Gastroesophageal sphincter (tissue), 3 donors: ENCODE results near the gene GOLGA6L10.

Source experiments
- CTCF ChIP-seq, 4 experiments: fragments of 200-600 bp in 2 of 4; fragments of 450-650 bp in 2 of 4; sonication (generic) in 1 of 4; IDR thresholded peaks; one replicate each; pipeline ENCODE4 v1.5.1; 2017 to 2019; ENCODE audit warnings: antibody characterized with exemption in 4 of 4, mild to moderate bottlenecking in 2 of 4, moderate library complexity in 2 of 4
- POLR2A ChIP-seq, 2 donors: fragments of 450-650 bp; IDR thresholded peaks; one replicate each; pipeline ENCODE4 v1.6.1; 2017; ENCODE audit warnings: antibody characterized with exemption in 2 of 2, mild to moderate bottlenecking in 2 of 2, moderate library complexity in 1 of 2
- POLR2AphosphoS5 ChIP-seq: sonication (generic); formaldehyde crosslinking; IDR thresholded peaks from one replicate; pipeline ENCODE4 v1.6.1; 2017; ENCODE audit warnings: antibody characterized with exemption

GRCh38 chr15:82312586-82313349 is 36.5 kb downstream of the GOLGA6L10 start:
- TF ChIP-seq CTCF (IDR thresholded peaks at IDR 0.05) (no peak), POLR2A (IDR thresholded peaks at IDR 0.05) (no peak), POLR2AphosphoS5 (no peak)
